NCI-H1417 treated with DMSO at 0.1 percent for 48 hours (cell line): ENCODE measurements around the gene ATAT1.
"Not testable (repeated sequence)": the region's sequence is repeated elsewhere in the genome, so short reads cannot be mapped to it uniquely, and the experiment has no call there.

Experiments
- DNase-seq: peaks from one replicate; lab custom pipeline; 2025; lab: John Stamatoyannopoulos, UW

The ATAT1 gene

GRCh38 chr6:30626484-30627366 is at the start of gene ATAT1:
TSS of gene ATAT1 (plus strand) at chr6:30626874.
- DNase-seq: no peak

- no peak for DNase-seq
These were observed 48.6 kb upstream of the ATAT1 start for GRCh38 chr6:30578051-30578450.

- DNase-seq: no peak
These were observed 42.8 kb upstream of the ATAT1 start for GRCh38 chr6:30583921-30584320.

- DNase-seq: no peak
These were observed 36.8 kb upstream of the ATAT1 start for GRCh38 chr6:30589754-30590358.

- no peak for DNase-seq
These were observed 36.2 kb upstream of the ATAT1 start for GRCh38 chr6:30590509-30590908.

GRCh38 chr6:30591008-30591407 is 35.7 kb upstream of the ATAT1 start:
- DNase-seq: no peak

GRCh38 chr6:30592287-30592686 is 34.4 kb upstream of the ATAT1 start:
- no peak for DNase-seq

- DNase-seq: not testable (repeated sequence)
These were observed 29.1 kb upstream of the ATAT1 start for GRCh38 chr6:30597315-30598144.

GRCh38 chr6:30598912-30599624 is 27.6 kb upstream of the ATAT1 start:
- DNase-seq: no peak

GRCh38 chr6:30599625-30600324 is 26.9 kb upstream of the ATAT1 start:
- DNase-seq: no peak

- no peak for DNase-seq
These were observed 26.2 kb upstream of the ATAT1 start for GRCh38 chr6:30600451-30600961.

GRCh38 chr6:30601436-30601814 is 25.2 kb upstream of the ATAT1 start:
- DNase-seq: no peak

- DNase-seq: no peak
These were observed 24.6 kb upstream of the ATAT1 start for GRCh38 chr6:30601815-30602641.

- no peak for DNase-seq
These were observed 22.7 kb upstream of the ATAT1 start for GRCh38 chr6:30603961-30604360.

GRCh38 chr6:30610065-30610464 is 16.6 kb upstream of the ATAT1 start:
- no peak for DNase-seq

GRCh38 chr6:30611150-30611855 is 15.4 kb upstream of the ATAT1 start:
- DNase-seq: no peak

- DNase-seq: no peak
These were observed 14.8 kb upstream of the ATAT1 start for GRCh38 chr6:30611856-30612194.

- no peak for DNase-seq
These were observed 14.5 kb upstream of the ATAT1 start for GRCh38 chr6:30612213-30612612.

- DNase-seq: no peak
These were observed 13.9 kb upstream of the ATAT1 start for GRCh38 chr6:30612687-30613248.
